SK-N-SH (cell line): Measurements from ENCODE around the gene CPHXL2. TPM values are rescaled to one million over a fixed set of nuclear protein-coding genes. Genes with fewer than 3 reads are reported as not detected.
A peak's percentile ranks its signal among the peaks of the same experiment; 100 is the strongest.

Experiments used
- CTCF ChIA-PET: fragments of 300-600, 350-600 bp; formaldehyde crosslinking; extraction: SDS; loops from one replicate; lab custom pipeline; 2021; lab: Yijun Ruan, JAX
- POLR2A ChIA-PET: fragments of 350-600 bp; sonication (Branson Sonifier 250); formaldehyde crosslinking; extraction: SDS; loops from one replicate; lab custom pipeline; 2020; ENCODE audit warnings: antibody characterized with exemption, inconsistent platforms; lab: Yijun Ruan, JAX
- DNase-seq: peaks from one replicate; pipeline ENCODE4 v3.0.0; 2012
- H2AFZ ChIP-seq: fragments of 200-600 bp; sonication (generic); 2 replicates; pipeline ENCODE4 v1.8.1; 2016; ENCODE audit warnings: antibody characterized with exemption, mild to moderate bottlenecking, low read depth
- H3F3A ChIP-seq: fragments of 200-600 bp; sonication (generic); replicated peaks from 2 replicates; pipeline ENCODE3; 2016; ENCODE audit warnings: antibody characterized with exemption, mild to moderate bottlenecking; ENCODE audit not compliant: insufficient read depth
- H3K27ac ChIP-seq, 2 experiments: fragments of 200-500 bp in 1 of 2; fragments of 200-600 bp in 1 of 2; sonication (Bioruptor generic) in 1 of 2; sonication (generic), shearing (Covaris generic) in 1 of 2; 2 replicates each; pipeline versions ENCODE4 v1.5.1 to v1.6.1; 2014 to 2016; ENCODE audit warnings: low read depth in 2 of 2, inconsistent platforms in 1 of 2, low read length in 1 of 2, mild to moderate bottlenecking in 1 of 2, mixed read lengths in 1 of 2
- H3K27me3 ChIP-seq: fragments of 200-600 bp; sonication (generic), shearing (Covaris generic); 2 replicates; pipeline ENCODE4 v1.6.1; 2016; ENCODE audit warnings: mixed run types; ENCODE audit not compliant: insufficient read depth
- H3K36me3 ChIP-seq, 2 experiments: fragments of 200-500 bp in 1 of 2; fragments of 200-600 bp in 1 of 2; sonication (Bioruptor generic) in 1 of 2; sonication (generic) in 1 of 2; replicated peaks in 1 of 2; 2 replicates each; pipeline versions ENCODE3 to v1.5.1; 2014 to 2016; ENCODE audit warnings: low read length in 1 of 2, mild to moderate bottlenecking in 1 of 2; ENCODE audit not compliant: insufficient read depth in 2 of 2, control insufficient read depth in 1 of 2
- H3K4me1 ChIP-seq, 2 experiments: fragments of 200-500 bp in 1 of 2; fragments of 200-600 bp in 1 of 2; sonication (Bioruptor generic) in 1 of 2; sonication (generic), shearing (Covaris generic) in 1 of 2; 2 replicates each; pipeline versions ENCODE4 v1.5.1 to v1.6.1; 2014 to 2016; ENCODE audit warnings: low read depth in 1 of 2, low read length in 1 of 2, mixed run types in 1 of 2; ENCODE audit not compliant: insufficient read depth in 2 of 2, control insufficient read depth in 1 of 2
- H3K4me2 ChIP-seq: fragments of 200-600 bp; sonication (generic), shearing (Covaris generic); 2 replicates; pipeline ENCODE4 v1.6.1; 2017; ENCODE audit warnings: mixed run types
- H3K4me3 ChIP-seq, 2 experiments: fragments of 200-500 bp in 1 of 2; fragments of 200-600 bp in 1 of 2; sonication (Bioruptor generic) in 1 of 2; sonication (generic), shearing (Covaris generic) in 1 of 2; 2 replicates each; pipeline versions ENCODE4 v1.5.1 to v1.8.1; 2014 to 2016; ENCODE audit warnings: low read depth in 2 of 2, inconsistent platforms in 1 of 2, low read length in 1 of 2, mild to moderate bottlenecking in 1 of 2, mixed read lengths in 1 of 2, moderate library complexity in 1 of 2
- H3K79me2 ChIP-seq: fragments of 200-600 bp; sonication (generic); 2 replicates; pipeline ENCODE4 v1.8.1; 2017; ENCODE audit warnings: mild to moderate bottlenecking; ENCODE audit not compliant: insufficient read depth
- H3K9ac ChIP-seq: fragments of 200-600 bp; sonication (generic); 2 replicates; pipeline ENCODE4 v1.6.1; 2017; ENCODE audit warnings: mixed run types
- H3K9me2 ChIP-seq: fragments of 200-600 bp; sonication (generic); 2 replicates; pipeline ENCODE4 v1.6.1; 2017; ENCODE audit warnings: mixed run types
- H3K9me3 ChIP-seq: fragments of 200-600 bp; sonication (generic); 2 replicates; pipeline ENCODE4 v1.6.1; 2017; ENCODE audit warnings: mixed run types, mild to moderate bottlenecking, moderate library complexity
- H4K20me1 ChIP-seq: fragments of 200-600 bp; sonication (generic); 2 replicates; pipeline ENCODE4 v1.6.1; 2017; ENCODE audit warnings: mild to moderate bottlenecking, mixed run types; ENCODE audit not compliant: insufficient read depth
- CTCF ChIP-seq: fragments of 200-600 bp; sonication (generic); IDR thresholded peaks from 2 replicates; pipeline ENCODE4 v1.6.1; 2017; ENCODE audit warnings: antibody characterized with exemption, mild to moderate bottlenecking, moderate library complexity
- ELF1 ChIP-seq: IDR thresholded peaks from 2 replicates; pipeline ENCODE4 v1.4.0; 2012
- EP300 ChIP-seq, 2 experiments: IDR thresholded peaks; 2 replicates each; pipeline versions ENCODE4 v1.4.0 to v1.6.1; 2012; ENCODE audit warnings: borderline replicate concordance in 1 of 2, low read depth in 1 of 2, low read length in 1 of 2
- FOSL2 ChIP-seq: IDR thresholded peaks from 2 replicates; pipeline ENCODE4 v1.4.0; 2012; ENCODE audit warnings: low read depth, mild to moderate bottlenecking, moderate library complexity, borderline replicate concordance
- FOXJ3 ChIP-seq: sonication (generic); formaldehyde crosslinking; IDR thresholded peaks from 2 replicates; pipeline ENCODE4 v1.5.1; 2020; ENCODE audit warnings: mild to moderate bottlenecking, missing genetic modification reagents
- IRF3 ChIP-seq: fragments of 150-350 bp; IDR thresholded peaks from 2 replicates; pipeline ENCODE4 v1.6.1; 2016; ENCODE audit warnings: mild to moderate bottlenecking, low read depth, low read length
- JUND ChIP-seq: IDR thresholded peaks from 2 replicates; pipeline ENCODE4 v1.4.0; 2012
- MAX ChIP-seq: IDR thresholded peaks from 2 replicates; pipeline ENCODE4 v1.4.0; 2012; ENCODE audit warnings: low read depth
- NFIC ChIP-seq: IDR thresholded peaks from 2 replicates; pipeline ENCODE4 v1.4.0; 2012; ENCODE audit warnings: borderline replicate concordance
- PBX3 ChIP-seq: IDR thresholded peaks from 2 replicates; pipeline ENCODE4; 2012
- POLR2AphosphoS5 ChIP-seq: IDR thresholded peaks from 2 replicates; pipeline ENCODE4 v1.6.1; 2012; ENCODE audit warnings: low read depth, low read length
- RAD21 ChIP-seq: IDR thresholded peaks from 2 replicates; pipeline ENCODE4 v1.6.1; 2012; ENCODE audit warnings: mild to moderate bottlenecking, low read length
- RXRA ChIP-seq: IDR thresholded peaks from 2 replicates; pipeline ENCODE4 v1.4.0; 2012; ENCODE audit warnings: low read depth, mild to moderate bottlenecking, borderline replicate concordance
- SMC3 ChIP-seq: IDR thresholded peaks from 2 replicates; pipeline ENCODE4 v1.6.1; 2012; ENCODE audit warnings: low read depth, low read length, improper control_type of control experiment
- TCF12 ChIP-seq: IDR thresholded peaks from 2 replicates; pipeline ENCODE4 v1.4.0; 2012
- TEAD4 ChIP-seq: IDR thresholded peaks from 2 replicates; pipeline ENCODE4 v1.4.0; 2012; ENCODE audit warnings: mild to moderate bottlenecking, borderline replicate concordance; ENCODE audit not compliant: insufficient read depth
- YY1 ChIP-seq: IDR thresholded peaks from 2 replicates; pipeline ENCODE4 v1.4.0; 2012; ENCODE audit warnings: low read depth, mild to moderate bottlenecking
- WGBS: methylation state at CpG from one replicate; pipeline ENCODE4 v1.1.6; 2017; ENCODE audit warnings: low lambda C conversion rate; 5-methylcytosine and 5-hydroxymethylcytosine counted together
- polyA plus RNA-seq, 3 experiments: library from polyadenylated mRNA; depleted of rRNA; stranded (reverse); fragments of >200 nt; gene quantifications; 2 replicates each; pipeline ENCODE4 v1.2.3, GENCODE V29; 2012
- small RNA-seq, 7 experiments: library from RNA; depleted of rRNA; stranded (forward); fragments of <200 nt; gene quantifications; one replicate each; pipeline ENCODE3, GENCODE V24; 2012

The CPHXL2 gene
- polyA plus RNA-seq, 1 of the 3 experiments (the other 2 are of a cell fraction), result not detected

- TF ChIP-seq IRF3 (no peak), FOSL2 (peak; percentile 81), RAD21 (no peak), POLR2AphosphoS5 (peak; percentile 53; the same call in 1 of the 2 replicates), TCF12 (peak; percentile 71), SMC3 (no peak), CTCF (no peak), EP300 (IDR thresholded peaks at IDR 0.05; ENCODE audit: borderline replicate concordance in 1 of 2, low read depth in 1 of 2, low read length in 1 of 2) (peak in 1 of 2 experiments; percentile 59; a peak in 2 of 4 replicates), JUND (peak; percentile 80), PBX3 (peak; percentile 60), RXRA (peak; percentile 50), ELF1 (no peak), MAX (peak; percentile 46; the same call in 1 of the 2 replicates), TEAD4 (peak; percentile 19; the same call in 1 of the 2 replicates), FOXJ3 (CRISPR knock-in tag) (no peak), YY1 (no peak), NFIC (peak; percentile 88)
- peaks cover 29% of the 10 kb centered on the region for H3F3A ChIP-seq
- H2AFZ ChIP-seq, result no peak overlapping the region
- no peaks in the 10 kb centered on the region for H3K9me2 ChIP-seq
- ChIA-PET CTCF (no interaction called here), POLR2A (no interaction called here)
- WGBS, result 88% methylated on average over 4 of the region's 4 CpGs
- no peak for DNase-seq
- no peak overlapping the region for H3K4me3 ChIP-seq
- no peaks in the 10 kb centered on the region for H3K27me3 ChIP-seq
- H3K9ac ChIP-seq, result no peak overlapping the region
- H4K20me1 ChIP-seq, result peaks cover 4% of the 10 kb centered on the region; the same call in 1 of the 2 replicates
- no peaks in the 10 kb centered on the region for H3K9me3 ChIP-seq
- 0 out of 2 replicates have a peak overlapping the region, but pooled peaks have one; percentile 55 for H3K4me2 ChIP-seq
- H3K4me1 ChIP-seq, result peaks cover 0 to 11% of the 10 kb centered on the region in 2 experiments; a peak in 1 of 4 replicates
- peak overlapping the region; percentile 14 to 84; a peak in 3 of 4 replicates for H3K27ac ChIP-seq
- peaks cover 6% of the 10 kb centered on the region; the same call in 1 of the 2 replicates for H3K79me2 ChIP-seq
- H3K36me3 ChIP-seq, result peaks cover 45 to 75% of the 10 kb centered on the region in 2 experiments
These were observed 62.5 kb downstream of the CPHXL2 start for GRCh38 chr16:75614066-75614897.

Small RNA genes within 50 kb of the gene (small RNA-seq; reads per million reads assigned to genes)
- 0 reads per million in 7 experiments for gene RN7SL520P

Other genes with a start within 250 kb of the CPHXL2 start
- 37.9 and 46.0 TPM in 2 replicates for gene CFDP1, start 243.5 kb downstream of the CPHXL2 start, polyA plus RNA-seq (2012; rRNA removed)
- gene TMEM170A, start 212.3 kb downstream of the CPHXL2 start, polyA plus RNA-seq (2012; rRNA removed), result 9.2 and 11.0 TPM in 2 replicates
- 0.26 and 0.30 TPM in 2 replicates for gene CHST6, start 181.6 kb downstream of the CPHXL2 start, polyA plus RNA-seq (2012; rRNA removed)
- gene CHST5, start 140.9 kb downstream of the CPHXL2 start, polyA plus RNA-seq (2012; rRNA removed), result 0.18 and 0.49 TPM in 2 replicates
- 18.1 and 30.9 TPM in 2 replicates for gene TMEM231, start 120.8 kb downstream of the CPHXL2 start, polyA plus RNA-seq (2012; rRNA removed)
- gene GABARAPL2, start 110.6 kb downstream of the CPHXL2 start, polyA plus RNA-seq (2012; rRNA removed), result 135 and 143 TPM in 2 replicates
- 51.1 and 67.7 TPM in 2 replicates for gene ADAT1, start 53.7 kb downstream of the CPHXL2 start, polyA plus RNA-seq (2012; rRNA removed)
- 134 and 148 TPM in 2 replicates for gene KARS1, start 29.3 kb downstream of the CPHXL2 start, polyA plus RNA-seq (2012; rRNA removed)
- 31.6 and 32.0 TPM in 2 replicates for gene TERF2IP, start 29.2 kb downstream of the CPHXL2 start, polyA plus RNA-seq (2012; rRNA removed)
- not detected in 2 replicates for gene DUXB, start 24.5 kb upstream of the CPHXL2 start, polyA plus RNA-seq (2012; rRNA removed)
- not detected in 2 replicates for gene CPHXL, start 49.5 kb upstream of the CPHXL2 start, polyA plus RNA-seq (2012; rRNA removed)